Activated T-helper 1 cell treated with anti-CD3 and anti-CD28 coated beads, Interleukin-2, amount 50 U/mL, for 16 hours (primary cell): ENCODE data around the gene AJAP1.

Experiments
- DNase-seq, 2 donors: peaks; one replicate each; pipeline ENCODE4 v3.0.0-alpha.2; 2020; ENCODE audit warnings: low read depth in 1 of 2, low spot score in 1 of 2

The AJAP1 gene

DNA sequence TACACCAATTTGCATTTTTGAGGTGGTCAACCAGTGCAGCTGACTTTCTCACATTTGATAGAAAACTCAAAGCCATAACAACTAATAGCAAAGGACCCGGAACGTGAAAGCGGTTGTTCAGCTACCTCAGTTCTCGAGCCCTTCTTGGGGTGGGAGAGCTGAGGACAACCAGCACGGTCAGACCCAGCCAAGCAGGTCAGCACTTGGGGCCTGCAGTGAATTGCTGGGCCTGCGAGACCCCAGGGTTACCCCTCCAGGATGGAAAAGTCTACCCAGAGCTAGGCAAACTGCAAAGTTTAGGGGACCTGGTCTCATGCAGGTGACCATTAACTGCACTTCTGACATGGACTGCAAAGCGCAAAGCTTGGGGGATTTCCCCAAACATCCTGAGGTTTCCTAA is 23.8 kb upstream of the AJAP1 start:
- DNase-seq, result no peak

DNA sequence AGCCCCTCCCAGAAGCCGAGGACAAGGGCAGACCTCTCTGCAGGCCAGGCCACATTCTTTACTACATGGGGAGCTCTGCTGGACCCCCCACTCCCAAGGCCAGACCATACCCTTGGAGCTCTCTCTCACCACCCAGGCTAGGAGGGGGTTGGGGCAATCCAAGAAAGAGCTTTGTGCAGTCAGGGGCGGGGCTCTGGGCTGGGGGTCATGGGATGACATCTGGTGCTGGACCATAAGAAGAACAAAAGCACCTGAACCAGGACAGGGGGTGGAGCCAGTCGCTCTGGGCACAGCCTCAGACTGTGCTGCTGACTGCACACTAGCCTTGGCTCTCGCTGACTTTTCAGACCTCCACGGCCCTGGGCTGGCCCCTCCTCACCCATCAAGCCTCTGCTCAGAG is 23.1 kb upstream of the AJAP1 start:
- DNase-seq, result no peak

DNA sequence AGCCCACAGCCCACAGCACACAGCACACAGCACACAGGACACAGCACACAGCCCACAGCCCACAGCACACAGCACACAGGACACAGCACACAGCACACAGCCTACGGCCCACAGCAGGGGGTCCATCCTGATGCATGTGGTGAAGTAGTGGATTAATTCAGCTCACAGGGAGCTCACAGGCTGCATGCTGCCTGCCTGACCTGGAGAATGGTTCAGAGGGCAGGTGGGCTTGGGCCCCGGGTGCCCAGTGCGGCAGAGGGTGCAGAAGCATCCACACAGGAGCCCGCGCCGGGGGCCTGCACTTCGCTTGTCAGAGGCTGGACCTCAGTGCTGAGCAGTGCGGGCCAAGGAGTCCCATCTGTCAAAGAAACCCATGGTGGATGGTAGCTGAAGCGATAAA is 21.1 kb upstream of the AJAP1 start:
- no peak for DNase-seq

DNA sequence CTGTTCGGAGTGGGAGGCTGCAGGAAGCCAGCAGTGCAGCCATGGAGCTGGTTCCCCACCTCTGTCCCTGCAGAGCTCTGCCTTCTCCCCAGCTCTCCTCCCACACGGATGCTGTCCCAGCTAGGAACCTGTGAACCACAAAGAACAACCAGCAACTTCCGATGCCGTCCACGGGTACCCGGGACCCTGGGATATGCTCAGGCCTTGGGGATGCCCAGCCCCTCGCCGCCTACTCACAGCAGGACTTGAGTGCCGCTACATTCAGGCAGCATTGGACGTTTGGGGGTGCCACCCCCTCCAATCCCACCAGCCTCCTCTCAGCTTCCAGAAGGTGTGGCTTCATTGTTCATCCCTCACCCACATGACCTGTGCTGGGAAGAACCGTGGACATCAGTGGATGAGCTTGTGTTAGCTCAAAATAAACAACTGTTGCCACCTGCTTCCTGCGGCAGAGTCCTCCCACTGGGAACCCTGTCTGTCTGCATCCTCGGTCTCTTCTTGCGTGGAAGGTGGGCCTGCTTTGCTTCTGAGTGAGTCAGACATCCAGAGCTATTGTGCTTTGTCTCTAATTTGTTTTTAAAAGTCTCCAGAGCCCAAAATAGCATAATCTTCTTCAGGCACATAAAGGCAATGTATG is 20.1 kb upstream of the AJAP1 start:
- no peak for DNase-seq

DNA sequence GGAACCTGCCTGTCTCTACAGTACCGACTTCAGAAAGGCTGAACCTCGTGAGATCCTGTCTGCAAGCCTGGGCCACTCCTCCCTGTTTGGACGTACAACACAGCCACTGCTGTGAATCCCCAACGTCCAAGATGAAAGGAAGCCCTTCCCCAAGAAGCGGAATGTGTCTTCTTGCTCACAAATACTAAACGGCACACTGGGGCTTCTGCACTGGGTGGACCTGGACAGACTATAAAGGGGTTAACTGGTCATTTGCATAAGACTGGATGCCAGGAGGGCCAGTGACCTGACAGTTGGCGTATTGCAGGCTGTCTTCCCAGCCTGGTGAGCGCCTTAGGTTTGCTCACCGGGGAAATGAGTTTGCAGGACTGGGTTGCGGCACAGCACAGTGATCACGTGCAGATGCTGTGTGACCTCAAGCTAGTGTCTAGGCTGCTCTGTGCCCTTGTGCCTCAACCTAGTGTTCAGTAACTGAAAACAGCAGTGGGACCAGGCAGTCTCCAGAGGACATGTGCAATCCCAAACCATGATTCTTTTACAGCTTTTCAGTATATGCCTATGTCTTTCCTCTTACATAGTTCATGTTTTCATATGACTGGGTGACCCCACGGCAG is 19.5 kb upstream of the AJAP1 start:
- no peak for DNase-seq

DNA sequence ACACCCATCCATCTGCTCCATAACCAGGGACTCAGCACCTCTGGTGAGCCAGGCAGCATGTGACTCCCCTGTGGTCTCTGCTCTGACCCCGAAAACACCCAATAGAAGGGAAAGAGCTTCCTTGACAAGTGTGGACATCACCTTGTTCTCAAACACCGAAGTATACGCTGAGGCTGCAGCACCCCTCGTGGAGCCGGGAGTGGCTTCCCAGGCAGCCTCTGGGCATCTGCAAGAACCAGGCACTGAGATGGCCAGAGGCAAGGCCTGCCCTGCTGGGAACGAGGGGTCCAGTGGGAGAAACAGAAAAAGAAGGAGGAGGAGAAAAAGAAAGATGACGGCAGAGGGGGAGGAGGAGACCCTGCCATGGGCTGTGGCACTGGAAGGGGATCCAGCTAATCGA is 18.2 kb upstream of the AJAP1 start:
- no peak for DNase-seq

DNA sequence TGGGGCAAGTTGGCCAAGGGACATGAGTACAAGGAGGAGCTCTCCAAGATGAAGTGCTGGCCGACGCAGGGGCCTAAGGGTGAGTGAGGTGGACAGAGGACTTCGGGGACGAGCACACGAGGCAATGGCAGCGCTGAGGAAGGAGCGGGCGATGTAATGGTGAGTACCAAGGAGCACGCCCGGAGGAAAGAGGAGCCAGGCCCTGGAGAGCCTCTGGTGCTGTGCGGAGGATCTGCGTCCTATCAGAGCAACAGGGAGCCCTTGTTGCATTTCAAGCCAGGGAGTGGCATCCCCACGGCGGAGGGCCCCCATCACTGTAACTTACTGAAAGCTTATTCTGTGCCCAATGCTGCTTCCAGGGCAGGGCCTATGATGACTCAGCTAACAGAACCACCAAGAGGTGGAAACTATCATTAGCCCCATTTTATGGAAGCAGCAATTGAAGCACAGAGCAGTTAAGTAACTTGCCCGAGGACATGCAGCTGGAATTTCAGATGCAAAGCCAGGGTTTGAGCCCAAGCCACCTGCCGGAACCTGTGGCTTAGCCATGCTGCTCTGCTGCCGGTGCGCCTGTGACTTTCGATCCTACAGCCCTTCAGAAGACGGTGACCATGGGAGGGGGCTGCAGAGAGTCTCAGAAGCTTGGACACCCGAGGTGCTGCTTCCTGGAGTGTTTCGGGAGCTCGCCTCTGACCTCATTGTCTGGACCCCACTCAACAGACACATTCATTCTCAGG is 17.6 kb upstream of the AJAP1 start:
- DNase-seq, result no peak

DNA sequence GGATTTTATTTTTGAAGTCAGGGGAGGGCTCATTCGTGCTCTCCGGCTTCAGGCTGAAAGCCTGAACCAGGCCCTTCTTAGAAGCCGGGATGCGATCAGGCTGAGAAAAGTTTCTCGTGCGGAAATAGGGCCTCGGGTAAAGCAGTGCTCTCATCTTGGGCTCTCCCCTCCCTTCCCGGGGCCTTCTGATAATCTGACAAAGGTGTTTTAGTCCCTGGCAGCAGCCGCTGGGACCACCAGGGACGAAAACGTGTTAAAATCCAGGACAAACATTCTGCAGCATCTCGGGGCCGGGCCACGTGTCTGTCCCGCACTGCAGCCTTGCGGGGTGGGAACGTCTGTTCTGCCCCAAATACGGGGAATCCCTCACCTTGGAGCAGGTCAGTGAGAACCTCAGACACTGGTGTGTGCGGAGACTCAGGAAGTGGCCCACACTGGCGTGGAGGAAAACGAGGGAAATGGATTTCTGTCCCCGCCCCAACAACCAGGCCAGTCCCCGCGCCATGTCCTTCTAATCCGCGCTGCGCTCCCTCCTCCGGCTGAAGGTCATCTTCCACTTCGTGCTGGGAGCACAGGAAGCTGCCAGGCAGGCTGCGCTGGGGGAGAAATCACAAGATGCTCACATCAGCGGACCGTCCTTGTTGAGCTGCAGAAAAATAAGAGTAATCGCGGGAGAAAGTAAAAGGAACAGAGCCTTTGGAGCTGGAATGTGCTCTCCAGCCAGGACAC is 16.6 kb upstream of the AJAP1 start:
- DNase-seq, result no peak

DNA sequence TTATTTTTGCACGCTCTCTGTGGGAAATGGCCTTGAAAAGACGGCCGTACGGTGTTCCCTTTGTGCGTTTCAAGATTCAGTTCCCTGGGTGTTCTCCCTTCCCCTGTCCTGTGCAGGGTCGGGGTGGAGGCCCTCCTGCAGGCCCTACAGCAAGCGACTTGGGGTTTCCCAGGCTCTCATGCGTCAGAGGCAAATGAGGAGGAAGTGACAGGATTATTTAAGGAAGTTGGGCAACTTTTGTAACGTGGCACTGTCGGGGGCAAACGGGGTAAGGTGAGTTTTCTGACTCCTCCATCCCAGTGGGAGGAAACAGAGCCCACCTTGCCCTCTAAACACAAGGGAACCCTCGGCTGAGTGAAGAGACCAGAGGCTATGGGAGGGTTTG is 16.1 kb upstream of the AJAP1 start:
- no peak for DNase-seq

DNA sequence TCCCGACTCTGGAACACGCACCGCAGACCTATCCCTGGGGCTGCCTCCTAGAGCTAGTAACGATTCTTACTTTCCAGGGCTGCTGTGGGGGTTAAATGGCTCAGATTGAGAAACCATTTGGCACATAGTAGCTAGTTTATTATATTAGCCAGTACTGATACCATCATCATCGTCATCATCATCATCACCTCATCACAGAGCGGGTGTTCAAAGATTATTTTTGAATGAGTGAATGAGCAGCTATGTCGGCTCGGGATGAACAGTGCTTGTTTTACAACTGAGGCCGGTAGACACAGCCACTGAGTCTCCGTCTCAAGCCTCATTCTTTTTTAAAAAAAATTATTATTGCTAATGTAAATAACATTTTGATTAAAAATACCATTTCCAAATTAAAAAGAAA is 13.5 kb upstream of the AJAP1 start:
- DNase-seq, result no peak

DNA sequence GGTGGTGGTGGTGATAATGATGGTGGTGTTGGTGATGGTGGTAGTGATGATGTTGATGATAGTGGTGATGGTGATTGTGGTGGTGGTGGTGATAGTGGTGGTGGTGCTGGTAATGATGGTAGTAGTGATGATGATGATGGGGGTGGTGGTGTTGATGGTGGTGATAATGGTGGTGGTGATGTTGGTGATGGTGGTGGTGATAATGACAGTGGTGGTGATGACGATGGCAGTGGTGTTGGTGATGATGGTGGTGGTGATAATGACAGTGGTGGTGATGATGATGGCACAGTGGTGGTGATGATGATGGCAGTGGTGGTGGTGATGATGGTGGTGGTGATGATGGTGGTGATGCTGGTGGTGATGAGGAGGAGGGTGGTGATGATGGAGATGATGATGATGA is 7.0 kb upstream of the AJAP1 start:
- no peak for DNase-seq

DNA sequence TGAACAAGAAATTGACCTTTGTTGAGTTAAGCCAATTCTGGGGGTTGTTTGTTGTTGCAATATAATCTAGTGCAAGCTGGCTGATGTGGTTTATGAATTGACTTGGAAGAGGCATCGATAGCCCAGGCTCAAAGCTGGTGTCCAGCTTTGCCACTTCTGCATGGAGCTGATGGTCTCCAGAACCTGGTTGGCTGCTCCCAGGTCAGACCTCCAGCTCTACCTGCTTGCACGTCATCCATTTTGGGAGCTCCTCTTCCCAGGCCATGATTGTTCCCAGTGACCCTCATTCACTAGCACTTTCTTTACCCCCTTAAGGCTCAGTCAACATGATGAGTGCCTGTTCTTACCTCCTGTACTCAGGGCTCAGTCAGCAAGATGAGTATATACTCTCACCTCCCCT is 5.8 kb upstream of the AJAP1 start:
- no peak for DNase-seq

DNA sequence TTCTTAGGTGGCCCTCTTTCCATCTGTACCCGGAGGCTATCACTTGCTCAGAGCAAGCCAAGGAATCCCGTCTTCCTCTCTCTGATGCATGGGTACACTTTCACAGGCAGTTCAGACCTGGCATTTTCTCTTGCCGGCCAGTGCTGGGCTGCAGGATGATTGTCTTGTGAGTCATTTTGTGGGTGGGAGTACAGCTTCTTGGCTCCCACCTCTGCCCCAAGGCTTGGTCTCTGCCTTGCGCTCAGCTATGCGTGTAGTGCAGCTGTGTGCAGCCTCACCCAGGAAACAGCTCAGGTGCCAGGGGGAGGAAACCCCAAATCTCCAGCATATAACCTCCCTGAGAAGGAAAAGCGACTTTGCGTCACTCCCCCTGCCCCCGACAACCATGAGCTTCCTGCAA is 3.9 kb upstream of the AJAP1 start:
- no peak for DNase-seq

DNA sequence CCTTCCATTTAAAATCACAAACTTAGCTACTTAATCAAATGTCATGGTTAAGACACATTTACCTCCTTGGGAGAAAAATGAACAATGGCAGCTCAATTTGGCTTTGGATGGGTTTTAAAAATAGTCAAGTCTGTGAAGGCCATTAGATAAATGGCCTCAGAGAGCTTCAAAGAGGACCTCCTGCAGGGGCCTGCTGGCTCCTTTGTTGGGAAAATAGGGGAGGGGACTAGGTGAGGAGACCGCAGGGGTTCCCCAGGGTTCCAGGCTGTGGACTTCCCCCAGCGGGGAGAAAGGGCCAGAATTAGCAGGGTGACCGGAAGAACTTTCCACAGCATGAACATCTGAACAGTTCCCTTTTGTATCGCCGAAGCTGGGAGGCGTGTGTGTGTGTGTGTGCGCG is 3.4 kb upstream of the AJAP1 start:
- no peak for DNase-seq

DNA sequence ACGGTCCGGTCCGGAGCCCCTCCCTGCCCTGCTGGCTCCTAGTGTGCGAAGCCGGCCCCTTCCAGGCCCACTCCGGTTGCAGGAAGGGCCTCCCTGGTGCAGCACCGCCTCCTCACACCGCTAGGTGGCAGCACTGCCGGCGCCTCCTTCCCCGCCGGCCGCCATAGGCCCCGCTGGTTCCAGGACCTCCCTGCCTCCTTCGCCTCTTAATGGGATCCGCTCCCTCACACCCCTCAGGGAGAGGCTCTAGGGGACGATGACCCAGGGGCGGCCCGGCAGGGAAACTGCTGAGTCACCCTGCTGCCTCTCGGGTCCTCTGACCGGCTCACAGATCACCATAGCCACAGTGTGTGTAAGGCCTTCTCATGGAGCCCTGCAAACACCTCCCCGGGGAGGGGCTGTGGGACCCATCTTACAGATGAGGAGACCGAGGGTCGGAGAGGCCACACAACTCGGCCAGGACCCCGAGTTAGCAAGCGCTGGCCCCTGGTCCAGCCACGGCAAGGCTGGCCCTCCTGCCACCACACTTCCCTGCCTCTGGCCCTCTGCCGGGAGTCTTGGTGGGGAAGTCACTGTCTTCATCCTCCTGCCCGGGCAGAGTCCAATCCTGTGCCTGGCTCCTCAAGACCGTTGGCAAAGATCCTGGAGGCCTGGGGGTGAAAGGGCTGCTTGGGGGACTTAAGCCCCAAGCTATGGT is 1.6 kb upstream of the AJAP1 start:
- DNase-seq, result peak; percentile 31 to 35

DNA sequence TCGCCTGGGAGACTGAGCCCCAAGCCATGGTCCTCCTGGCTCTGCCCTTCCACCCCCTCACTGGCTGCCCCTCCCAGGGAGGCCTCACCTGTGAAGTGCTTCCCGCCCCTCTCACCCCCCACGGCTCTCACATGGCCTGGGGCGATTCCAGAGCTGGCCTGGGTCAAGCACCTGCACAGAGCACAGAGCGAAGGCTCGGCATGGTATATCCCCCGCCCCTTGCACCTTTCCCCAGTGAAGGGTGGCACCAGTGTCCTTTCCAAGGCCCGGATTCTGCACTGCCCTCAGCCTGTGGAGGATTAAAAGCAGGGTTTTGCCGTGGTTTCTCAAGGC is 1.1 kb upstream of the AJAP1 start:
- no peak for DNase-seq

DNA sequence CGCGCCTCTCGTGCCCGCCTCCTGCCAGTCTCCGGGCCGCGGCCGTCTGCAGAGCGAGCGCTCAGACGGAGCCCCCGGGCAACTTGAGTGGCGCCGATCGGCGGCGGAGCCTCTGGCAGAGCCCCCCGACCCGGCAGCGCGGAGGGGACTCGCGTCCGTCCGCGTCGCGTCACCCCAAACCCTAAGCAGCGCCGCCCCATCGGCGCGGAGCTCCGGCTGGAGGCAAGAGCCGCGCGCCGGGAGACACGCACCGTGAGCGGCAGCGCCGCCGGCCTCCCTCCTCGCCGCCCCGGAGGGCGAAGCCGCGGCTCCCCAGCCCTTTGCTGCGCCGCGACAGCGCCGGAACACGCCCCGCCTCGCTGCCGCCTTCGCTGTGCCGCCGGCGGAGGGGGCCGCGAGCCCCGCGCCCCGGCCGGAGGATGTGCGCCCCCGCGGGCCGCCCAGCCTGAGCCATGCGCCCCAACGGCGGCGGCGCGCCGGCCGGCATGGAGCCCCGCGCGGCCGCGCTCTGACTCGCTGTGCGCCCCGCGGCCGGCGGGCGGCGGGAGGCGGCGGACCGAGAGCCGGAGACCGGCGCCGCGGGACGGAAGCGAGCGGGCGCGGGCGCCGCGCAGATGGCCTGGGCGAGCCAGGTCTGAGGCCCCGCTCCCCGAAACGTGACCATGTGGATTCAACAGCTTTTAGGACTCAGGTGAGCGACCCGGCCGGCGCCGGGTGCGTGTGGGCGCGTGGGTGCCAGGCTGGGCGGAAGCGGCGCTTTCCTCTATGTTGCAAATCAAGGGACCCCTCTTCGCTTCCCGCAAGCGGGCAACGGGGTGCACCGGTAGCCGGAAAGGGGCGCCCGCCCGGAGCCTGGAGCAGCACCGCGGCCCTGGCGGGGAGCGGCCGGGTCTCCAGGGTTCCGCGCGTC is 610 bp downstream of the AJAP1 start:
- DNase-seq, result no peak

DNA sequence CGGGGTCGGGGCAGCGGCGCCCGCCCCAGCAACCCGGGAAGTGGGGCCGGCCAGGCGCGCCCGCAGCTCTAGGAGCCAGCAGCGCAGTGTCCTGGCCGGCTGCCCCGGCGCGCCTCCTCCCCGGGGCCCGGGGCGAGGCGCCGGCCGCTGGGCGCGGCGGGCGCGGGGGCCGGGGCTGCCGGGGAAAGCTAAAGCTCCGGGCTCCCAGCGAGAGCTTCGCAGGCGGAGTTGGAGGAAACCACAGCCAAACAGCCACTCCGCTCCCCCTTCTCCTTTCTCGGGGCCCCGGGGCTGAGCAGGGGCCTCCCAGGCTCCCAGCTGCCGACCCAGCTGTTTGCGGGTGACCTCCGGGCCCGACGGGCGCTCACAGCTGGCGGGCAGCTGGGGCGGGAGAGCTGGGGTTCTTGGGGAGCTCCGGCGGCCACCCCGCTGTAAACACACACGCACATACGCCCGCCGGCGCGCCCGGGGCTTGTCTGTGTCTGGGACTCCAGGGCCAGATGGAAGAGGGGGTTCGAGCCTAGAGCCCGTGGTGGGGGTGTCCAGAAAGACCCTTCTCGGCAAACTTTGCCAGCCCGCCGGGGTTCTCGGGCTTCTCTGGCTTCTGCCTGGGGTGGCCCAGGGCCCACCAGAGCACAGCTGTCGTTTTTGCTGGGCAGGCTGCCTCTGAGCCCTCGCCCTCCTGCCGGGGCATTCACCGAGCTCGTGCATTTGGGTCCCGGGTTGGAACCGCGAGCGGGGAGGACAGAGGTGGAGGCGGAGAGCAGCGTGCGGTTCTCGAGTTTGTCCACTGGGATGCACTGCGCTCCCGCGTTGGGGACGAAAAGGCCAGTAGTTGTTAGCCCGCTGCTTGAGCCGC is 1.5 kb downstream of the AJAP1 start:
- no peak for DNase-seq

DNA sequence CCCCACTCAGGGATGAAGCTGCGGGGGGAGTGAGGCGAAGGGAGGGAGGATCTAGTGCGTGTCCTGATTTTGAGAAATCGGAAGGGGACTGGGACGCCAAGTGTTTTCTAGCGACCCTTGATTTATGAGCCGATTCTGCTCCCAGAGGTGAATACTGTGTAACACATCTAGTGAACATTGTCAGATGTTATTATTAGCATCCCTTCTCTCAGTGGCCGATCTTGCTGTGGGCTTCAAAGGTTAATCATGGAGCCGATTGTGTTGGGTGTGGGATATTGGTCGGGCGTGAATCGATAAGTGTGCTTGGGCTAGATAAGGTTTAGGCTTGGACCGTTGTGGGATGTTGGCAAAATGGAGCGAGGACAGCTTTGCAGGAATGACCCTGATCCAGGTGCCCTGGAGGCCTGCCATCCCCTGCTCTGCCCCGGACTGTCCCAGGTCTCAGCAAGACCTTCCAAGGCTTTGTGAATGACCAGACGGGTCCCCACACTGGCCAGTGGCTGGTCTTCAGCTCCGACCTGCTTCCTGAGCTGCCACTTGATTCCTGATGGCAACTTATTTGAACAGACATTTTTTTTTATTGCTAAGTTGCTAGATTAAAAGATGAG is 2.2 kb downstream of the AJAP1 start:
- DNase-seq, result no peak
